H1 (cell line): ENCODE measurements around the gene TBC1D10A. TPM values are rescaled to one million over a fixed set of nuclear protein-coding genes. Genes with fewer than 3 reads are reported as not detected.

Source experiments
- KDM5A ChIP-seq: fragments of 200-600 bp; IDR thresholded peaks from 2 replicates; pipeline ENCODE4 v1.7.1; 2012; ENCODE audit warnings: mild to moderate bottlenecking, low read length, inconsistent platforms, mixed read lengths
- RFX5 ChIP-seq: IDR thresholded peaks from 2 replicates; pipeline ENCODE4 v1.6.1; 2011; ENCODE audit warnings: low read depth, low read length, improper control_type of control experiment, borderline replicate concordance
- SUZ12 ChIP-seq: fragments of 200-600 bp; sonication (generic); IDR thresholded peaks from 2 replicates; pipeline ENCODE4 v1.6.1; 2012; ENCODE audit warnings: mild to moderate bottlenecking, inconsistent platforms, low read length, moderate library complexity, mixed read lengths
- polyA plus RNA-seq, 7 experiments: library from polyadenylated mRNA; depleted of rRNA in 3 of 7; stranded (reverse) in 5 of 7; unstranded in 2 of 7; fragments of >200 nt in 5 of 7; fragments of 200-250 nt in 2 of 7; gene quantifications; 1 replicate in 5 of 7; 2 replicates in 1 of 7; 4 replicates in 1 of 7; pipeline versions ENCODE4 v1.2.1 to v1.2.3, GENCODE V29; 2011 to 2013; ENCODE audit warnings: missing spikeins in 2 of 7, mixed read lengths in 2 of 7
- total RNA-seq: library from RNA; stranded (reverse); fragmentation: NEBNext Ultra II Directional; extraction: Animal tissue kit (Norgen Biotek cat#: 25700); gene quantifications from 2 replicates; pipeline ENCODE4 v1.2.1, GENCODE V29; 2021

The TBC1D10A gene
- total and polyA plus RNA-seq, 2 of the 8 experiments (the other 6 are each of a cell fraction or from before 2014, with no cell fraction given): 5.4 to 7.0 TPM

DNA sequence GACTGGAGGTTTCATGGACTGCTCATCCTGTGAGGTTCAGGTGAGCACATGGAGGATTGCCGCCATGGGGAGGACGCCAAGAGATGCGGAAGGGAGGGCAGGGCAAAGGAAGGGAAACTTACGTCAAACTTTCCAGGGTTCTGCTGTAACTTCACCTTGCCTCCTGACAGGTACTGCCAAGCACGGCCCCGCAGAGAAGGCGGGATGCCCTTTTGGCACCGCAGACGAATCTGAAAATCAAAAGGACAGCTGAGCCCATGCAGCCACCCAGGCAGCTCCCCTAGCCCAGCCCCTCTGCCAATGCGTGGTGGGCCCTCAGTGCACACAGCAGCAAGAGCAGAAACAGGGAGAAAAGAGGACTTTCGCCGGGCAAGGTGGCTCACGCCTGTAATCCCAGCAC lies 27.4 kb downstream of the TBC1D10A start (continued):
- TF ChIP-seq SUZ12 (no peak), KDM5A (no peak), RFX5 (no peak)
